ENCODE data around the gene MAN1B1. TPM values are rescaled to one million over a fixed set of nuclear protein-coding genes. Genes with fewer than 3 reads are reported as not detected.

The MAN1B1 gene
- total and polyA plus RNA-seq, 2 of the 8 experiments (the other 6 are each of a cell fraction or from before 2014, with no cell fraction given): 33.7 to 36.3 TPM

GRCh38 chr9:137044037-137044436 lies 42.7 kb upstream of the MAN1B1 start:
- WGBS, 2 experiments (ENCODE audit: extremely low coverage in 1 of 2, insufficient coverage in 1 of 2, insufficient read length in 1 of 2, insufficient replicate concordance in 2 of 2, low coverage in 1 of 2, low lambda C conversion rate in 2 of 2, missing lambda C conversion rate in 1 of 2): 85% methylated on average over 10 of the region's 12 CpGs; no CpG with 5 or more reads in 1 of the 2 experiments

More at GRCh38 chr9:137044037-137044436, 42.7 kb upstream of the MAN1B1 start:
- no peak overlapping the region for H3K4me3 ChIP-seq (ENCODE audit: extremely low read depth in 1 of 4, insufficient read depth in 2 of 4, low read depth in 3 of 4, low read length in 4 of 4)
- H4K8ac ChIP-seq (ENCODE audit: extremely low read depth, insufficient read depth, low read length): no peak overlapping the region
- H3K56ac ChIP-seq (replicated peaks; ENCODE audit: insufficient read length, low read depth, low read length): no peak overlapping the region
- peaks cover 3 to 13% (median 7%) of the 10 kb centered on the region in 4 experiments; a peak in 6 of 7 replicates for H3K4me1 ChIP-seq (replicated peaks in 1 of 4; ENCODE audit: control insufficient read depth in 3 of 4, insufficient read depth in 4 of 4, low read length in 3 of 4)
- H3K79me2 ChIP-seq (ENCODE audit: control insufficient read depth in 1 of 2, insufficient read depth in 2 of 2, low read length in 2 of 2): peaks cover 0 to 4% of the 10 kb centered on the region in 2 experiments; a peak in 1 of 4 replicates
- no peak overlapping the region for H3K9ac ChIP-seq (replicated peaks in 1 of 4; ENCODE audit: extremely low read depth in 1 of 4, low read depth in 3 of 4, low read length in 3 of 4)
- peaks cover 12 to 33% (median 22%) of the 10 kb centered on the region in 4 experiments for H3K27me3 ChIP-seq (replicated peaks in 1 of 4; ENCODE audit: control insufficient read depth in 3 of 4, extremely low read depth in 1 of 4, insufficient read depth in 3 of 4, low read length in 3 of 4)
- H3K23ac ChIP-seq (ENCODE audit: insufficient read length): no peak overlapping the region
- H3K23me2 ChIP-seq (ENCODE audit: low read depth, low read length): peaks cover 12% of the 10 kb centered on the region; the same call in 1 of the 2 replicates
- H2BK12ac ChIP-seq (ENCODE audit: low read depth, low read length): no peak overlapping the region
- H4K91ac ChIP-seq (replicated peaks; ENCODE audit: insufficient read length, low read length): no peak overlapping the region
- H4K5ac ChIP-seq (ENCODE audit: insufficient read length, low read depth, low read length): no peak overlapping the region
- H2AFZ ChIP-seq (ENCODE audit: low read length): no peak overlapping the region
- H3K9me3 ChIP-seq (ENCODE audit: insufficient read depth in 2 of 2, low read depth in 1 of 2, low read length in 1 of 2): no peaks in the 10 kb centered on the region
- DNase-seq (ENCODE audit: low read depth in 1 of 2, low spot score in 2 of 2): no peak
- no peak overlapping the region for H2BK20ac ChIP-seq (ENCODE audit: low read length)
- H3K27ac ChIP-seq (ENCODE audit: low read depth, low read length): no peak overlapping the region
- no peak for FAIRE-seq
- no peak overlapping the region for H3K18ac ChIP-seq (ENCODE audit: extremely low read depth, low read length)
- ChIA-PET CTCF (ENCODE audit: partially characterized antibody) (interaction anchor here (0.9 to 4.1 kb wide), 8 partner anchors 9 to 96 kb away, joined by 3 to 27 read pairs (median 8); partner anchors contain the start of gene FUT7), POLR2A (ENCODE audit: partially characterized antibody) (interaction anchor here (2.4 kb wide), 1 partner anchor 14 kb away, joined by 5 read pairs; no protein-coding TSS in a partner anchor)
- TF ChIP-seq NRF1 (IDR thresholded peaks at IDR 0.05; ENCODE audit: low read depth, low read length): no peak
- TF ChIP-seq EZH2 (IDR thresholded peaks at IDR 0.05; ENCODE audit: low read depth, low read length, severe bottlenecking): no peak
- no peak for TF ChIP-seq CHD2 (IDR thresholded peaks at IDR 0.05; ENCODE audit: low read length)
- no peak for TF ChIP-seq SP1 (IDR thresholded peaks at IDR 0.05; ENCODE audit: low read depth, low read length)
- no peak for TF ChIP-seq BRCA1 (IDR thresholded peaks at IDR 0.05; ENCODE audit: low read depth, low read length)
- H3K36me3 ChIP-seq (ENCODE audit: control insufficient read depth in 2 of 4, insufficient read depth in 4 of 4, low read length in 3 of 4): peaks cover 0 to 3% (median 0%) of the 10 kb centered on the region in 4 experiments; a peak in 1 of 8 replicates
- H2BK15ac ChIP-seq (ENCODE audit: low read length): no peak overlapping the region
- H3K14ac ChIP-seq (ENCODE audit: insufficient read length): no peak overlapping the region
- no peak overlapping the region for H2BK120ac ChIP-seq (replicated peaks; ENCODE audit: low read depth, low read length)
- H2AK5ac ChIP-seq (ENCODE audit: low read depth, low read length): 0 out of 2 replicates have a peak overlapping the region, but pooled peaks have one; percentile 24
- peaks cover 8 to 20% of the 10 kb centered on the region in 2 experiments for H4K20me1 ChIP-seq (replicated peaks in 1 of 2; ENCODE audit: control insufficient read depth in 1 of 2, insufficient read depth in 2 of 2, low read length in 2 of 2)
- H2BK5ac ChIP-seq (ENCODE audit: low read depth, low read length): no peak overlapping the region
- peaks cover 9% of the 10 kb centered on the region for H3K79me1 ChIP-seq (ENCODE audit: low read depth, low read length)
- H3K4ac ChIP-seq (replicated peaks; ENCODE audit: insufficient read length, low read depth, low read length): no peak overlapping the region
- H3K4me2 ChIP-seq (ENCODE audit: insufficient read depth in 1 of 2, low read depth in 2 of 2, low read length in 2 of 2): no peak overlapping the region; a peak in 1 of 4 replicates
